Central memory CD8-positive, alpha-beta T cell (primary cell): ENCODE results near the gene PRSS12.
A peak's percentile ranks its signal among the peaks of the same experiment; 100 is the strongest.
"Not testable (repeated sequence)": the region's sequence is repeated elsewhere in the genome, so short reads cannot be mapped to it uniquely, and the experiment has no call there.

ENCODE experiments used
- ATAC-seq: fragments of 150-1000 bp; cut with Tn5 transposase; replicated peaks from 2 replicates; pipeline ENCODE4 v1.10.0; 2022; ENCODE audit warnings: mild to moderate bottlenecking, moderate FRiP score, moderate number of reproducible peaks; ENCODE audit not compliant: poor library complexity, severe bottlenecking; ENCODE audit errors: extremely low read depth
- DNase-seq, 2 donors: peaks; one replicate each; pipeline ENCODE4 v3.0.0; 2021; ENCODE audit warnings: low spot score in 2 of 2
- H3K27ac Mint-ChIP-seq: one replicate; pipeline ENCODE4 v1.8.0; 2022; ENCODE audit warnings: low read depth, mild to moderate bottlenecking, moderate library complexity, mixed read lengths
- H3K27me3 Mint-ChIP-seq: one replicate; pipeline ENCODE4 v1.8.0; 2022; ENCODE audit warnings: mixed read lengths
- H3K36me3 Mint-ChIP-seq: one replicate; pipeline ENCODE4 v1.8.0; 2022; ENCODE audit warnings: mild to moderate bottlenecking, moderate library complexity, mixed read lengths; ENCODE audit not compliant: insufficient read depth
- H3K4me1 Mint-ChIP-seq: one replicate; pipeline ENCODE4 v1.8.0; 2022; ENCODE audit warnings: mixed read lengths
- H3K4me3 Mint-ChIP-seq: one replicate; pipeline ENCODE4 v1.8.0; 2022; ENCODE audit warnings: mild to moderate bottlenecking, moderate library complexity, mixed read lengths
- H3K9me3 Mint-ChIP-seq: one replicate; pipeline ENCODE4 v1.8.0; 2022; ENCODE audit warnings: mixed read lengths

The PRSS12 gene

GRCh38 chr4:118307643-118308042 lies 45.2 kb downstream of the PRSS12 start:
- ATAC-seq (no peak), DNase-seq (no peak)
- H3K27ac Mint-ChIP-seq: no peak overlapping the region
- no peaks in the 10 kb centered on the region for H3K4me1 Mint-ChIP-seq
- no peaks in the 10 kb centered on the region for H3K9me3 Mint-ChIP-seq
- peaks cover 4% of the 10 kb centered on the region for H3K36me3 Mint-ChIP-seq
- H3K4me3 Mint-ChIP-seq: no peak overlapping the region
- peaks cover 52% of the 10 kb centered on the region for H3K27me3 Mint-ChIP-seq

- not testable (repeated sequence) for H3K36me3 Mint-ChIP-seq, H3K4me1 Mint-ChIP-seq, DNase-seq, ATAC-seq, H3K4me3 Mint-ChIP-seq, H3K9me3 Mint-ChIP-seq, H3K27ac Mint-ChIP-seq
- H3K27me3 Mint-ChIP-seq: peaks cover 20% of the 10 kb centered on the region
These were observed 53.2 kb downstream of the PRSS12 start for GRCh38 chr4:118299619-118300018.

GRCh38 chr4:118296729-118297128 lies 56.1 kb downstream of the PRSS12 start:
- Mint-ChIP-seq H3K4me3 (no peak overlapping the region), H3K4me1 (no peaks in the 10 kb centered on the region), H3K27ac (no peak overlapping the region), H3K27me3 (no peaks in the 10 kb centered on the region), H3K9me3 (no peaks in the 10 kb centered on the region), H3K36me3 (no peaks in the 10 kb centered on the region)
- ATAC-seq: no peak
- DNase-seq: no peak

GRCh38 chr4:118290951-118291350 lies 61.9 kb downstream of the PRSS12 start:
- Mint-ChIP-seq H3K9me3 (no peaks in the 10 kb centered on the region), H3K36me3 (no peaks in the 10 kb centered on the region), H3K27ac (no peak overlapping the region), H3K27me3 (no peaks in the 10 kb centered on the region), H3K4me1 (no peaks in the 10 kb centered on the region), H3K4me3 (no peak overlapping the region)
- DNase-seq (no peak), ATAC-seq (no peak)

- Mint-ChIP-seq H3K27me3 (no peaks in the 10 kb centered on the region), H3K27ac (no peak overlapping the region), H3K4me1 (no peaks in the 10 kb centered on the region), H3K4me3 (no peak overlapping the region), H3K36me3 (no peaks in the 10 kb centered on the region), H3K9me3 (no peaks in the 10 kb centered on the region)
- ATAC-seq: no peak
- DNase-seq: no peak
These were observed 63.0 kb downstream of the PRSS12 start for GRCh38 chr4:118289794-118290193.

GRCh38 chr4:118287711-118288451 lies 64.9 kb downstream of the PRSS12 start:
- Mint-ChIP-seq H3K4me1 (no peaks in the 10 kb centered on the region), H3K9me3 (no peaks in the 10 kb centered on the region), H3K4me3 (no peak overlapping the region), H3K36me3 (peaks cover 3% of the 10 kb centered on the region), H3K27ac (no peak overlapping the region), H3K27me3 (no peaks in the 10 kb centered on the region)
- DNase-seq (no peak), ATAC-seq (no peak)

GRCh38 chr4:118286685-118287084 lies 66.1 kb downstream of the PRSS12 start:
- DNase-seq (no peak), ATAC-seq (no peak)
- Mint-ChIP-seq H3K36me3 (peaks cover 8% of the 10 kb centered on the region), H3K4me1 (no peaks in the 10 kb centered on the region), H3K27me3 (no peaks in the 10 kb centered on the region), H3K9me3 (no peaks in the 10 kb centered on the region), H3K27ac (no peak overlapping the region), H3K4me3 (no peak overlapping the region)

GRCh38 chr4:118285931-118286330 lies 66.9 kb downstream of the PRSS12 start:
- Mint-ChIP-seq H3K4me3 (no peak overlapping the region), H3K36me3 (peaks cover 15% of the 10 kb centered on the region), H3K27me3 (no peaks in the 10 kb centered on the region), H3K27ac (no peak overlapping the region), H3K9me3 (no peaks in the 10 kb centered on the region), H3K4me1 (peaks cover 3% of the 10 kb centered on the region)
- DNase-seq: no peak
- no peak for ATAC-seq

- no peak overlapping the region for H3K4me3 Mint-ChIP-seq
- H3K27me3 Mint-ChIP-seq: no peaks in the 10 kb centered on the region
- peaks cover 16% of the 10 kb centered on the region for H3K4me1 Mint-ChIP-seq
- no peak for DNase-seq
- H3K27ac Mint-ChIP-seq: no peak overlapping the region
- no peaks in the 10 kb centered on the region for H3K9me3 Mint-ChIP-seq
- ATAC-seq: no peak
- peaks cover 24% of the 10 kb centered on the region for H3K36me3 Mint-ChIP-seq
These were observed 68.6 kb downstream of the PRSS12 start for GRCh38 chr4:118284169-118284568.

GRCh38 chr4:118282692-118283091 lies 70.1 kb downstream of the PRSS12 start:
- Mint-ChIP-seq H3K9me3 (no peaks in the 10 kb centered on the region), H3K36me3 (peaks cover 35% of the 10 kb centered on the region), H3K27me3 (no peaks in the 10 kb centered on the region), H3K4me3 (no peak overlapping the region), H3K4me1 (peaks cover 30% of the 10 kb centered on the region), H3K27ac (no peak overlapping the region)
- DNase-seq (no peak), ATAC-seq (no peak)

GRCh38 chr4:118281611-118282442 lies 71.0 kb downstream of the PRSS12 start:
- H3K4me3 Mint-ChIP-seq: no peak overlapping the region
- peaks cover 32% of the 10 kb centered on the region for H3K4me1 Mint-ChIP-seq
- H3K9me3 Mint-ChIP-seq: no peaks in the 10 kb centered on the region
- no peak overlapping the region for H3K27ac Mint-ChIP-seq
- ATAC-seq (no peak), DNase-seq (no peak)
- H3K36me3 Mint-ChIP-seq: peaks cover 37% of the 10 kb centered on the region
- no peaks in the 10 kb centered on the region for H3K27me3 Mint-ChIP-seq

- H3K4me3 Mint-ChIP-seq: peak overlapping the region; percentile 87
- ATAC-seq: no peak
- peak overlapping the region; percentile 43 for H3K27ac Mint-ChIP-seq
- peaks cover 32% of the 10 kb centered on the region for H3K4me1 Mint-ChIP-seq
- H3K36me3 Mint-ChIP-seq: peaks cover 37% of the 10 kb centered on the region
- DNase-seq: no peak
- no peaks in the 10 kb centered on the region for H3K9me3 Mint-ChIP-seq
- no peaks in the 10 kb centered on the region for H3K27me3 Mint-ChIP-seq
These were observed 72.1 kb downstream of the PRSS12 start for GRCh38 chr4:118280501-118281218.
